K562 (cell line): ENCODE results near the gene MAPK4. TPM values are rescaled to one million over a fixed set of nuclear protein-coding genes. Genes with fewer than 3 reads are reported as not detected.
A peak's percentile ranks its signal among the peaks of the same experiment; 100 is the strongest.

Source experiments
- ATAC-seq: fragments of 200-7000 bp; cut with Tn5 transposase; 3 replicates; pipeline ENCODE4 v1.9.1; 2020; ENCODE audit warnings: moderate library complexity
- BruUV-seq: library from RNA; stranded (reverse); fragments of 400-500 nt; replicated peaks from 2 replicates; lab custom pipeline; 2021; lab: Mats Ljungman, UMichigan
- CTCF ChIA-PET: fragments of 300-600 bp; formaldehyde crosslinking; extraction: SDS; loops from one replicate; lab custom pipeline; 2021; ENCODE audit warnings: low intra/inter-chr PET ratio; lab: Yijun Ruan, JAX
- POLR2A ChIA-PET: fragments of 300-600, 350-650 bp; sonication (Branson Sonifier 250); formaldehyde crosslinking; extraction: SDS; loops from one replicate; lab custom pipeline; 2021; ENCODE audit warnings: antibody characterized with exemption, inconsistent platforms; lab: Yijun Ruan, JAX
- DNase-seq, 4 experiments: peaks; one replicate each; pipeline versions ENCODE4 v3.0.0 to v3.0.0-alpha.2; 2011 to 2018; ENCODE audit warnings: low spot score in 3 of 4, mixed read lengths in 3 of 4; ENCODE audit errors: extremely low read depth in 1 of 4
- FAIRE-seq: peaks from 2 replicates; lab custom pipeline; 2011; peaks lifted over from hg19 to GRCh38; lab: Jason Lieb, UNC
- H2AFZ ChIP-seq: 2 replicates; pipeline ENCODE4 v1.6.0; 2011; ENCODE audit warnings: low read depth, low read length, control low read depth, inconsistent platforms
- H3K27ac ChIP-seq: fragments of 200-600 bp; 3 replicates; pipeline ENCODE4 v1.8.0; 2011; ENCODE audit warnings: low read depth, mild to moderate bottlenecking, control low read depth, inconsistent platforms, low read length, moderate library complexity, mixed read lengths; ENCODE audit errors: extremely low read depth
- H3K27me3 ChIP-seq, 2 experiments: fragments of 300-600 bp in 1 of 2; 2 replicates in 1 of 2; 3 replicates in 1 of 2; pipeline versions ENCODE4 v1.6.0 to v1.8.0; 2011; ENCODE audit warnings: inconsistent platforms in 2 of 2, low read length in 2 of 2, mild to moderate bottlenecking in 1 of 2, mixed read lengths in 1 of 2, moderate library complexity in 1 of 2; ENCODE audit not compliant: control insufficient read depth in 2 of 2, insufficient read depth in 2 of 2
- H3K36me3 ChIP-seq: fragments of 300-600 bp; 3 replicates; pipeline ENCODE4 v1.8.0; 2011; ENCODE audit warnings: mild to moderate bottlenecking, low read length, inconsistent platforms; ENCODE audit not compliant: control insufficient read depth, insufficient read depth
- H3K4me1 ChIP-seq, 2 experiments: fragments of 200-600 bp in 1 of 2; replicated peaks in 1 of 2; 2 replicates in 1 of 2; 3 replicates in 1 of 2; pipeline versions ENCODE4 v1.5.1 to v1.8.0; 2011; ENCODE audit warnings: inconsistent platforms in 2 of 2, low read length in 2 of 2, mild to moderate bottlenecking in 1 of 2, mixed read lengths in 1 of 2, moderate library complexity in 1 of 2; ENCODE audit not compliant: control insufficient read depth in 2 of 2, insufficient read depth in 2 of 2
- H3K4me2 ChIP-seq: 2 replicates; pipeline ENCODE4 v1.6.1; 2011; ENCODE audit warnings: low read length, control low read depth, inconsistent platforms, mixed read lengths; ENCODE audit not compliant: insufficient read depth
- H3K4me3 ChIP-seq: fragments of 200-600 bp; sonication (generic), shearing (Covaris generic); 2 replicates; pipeline ENCODE4 v1.5.1; 2016; ENCODE audit warnings: control low read depth, inconsistent platforms
- H3K79me2 ChIP-seq: fragments of 200-600 bp; 3 replicates; pipeline ENCODE4 v1.8.0; 2011; ENCODE audit warnings: low read length, inconsistent platforms; ENCODE audit not compliant: control insufficient read depth, insufficient read depth
- H3K9ac ChIP-seq, 2 experiments: 2 replicates each; pipeline versions ENCODE4 v1.6.0 to v1.6.1; 2011; ENCODE audit warnings: low read depth in 2 of 2, low read length in 2 of 2, control low read depth in 1 of 2, inconsistent platforms in 1 of 2, mild to moderate bottlenecking in 1 of 2, mixed read lengths in 1 of 2; ENCODE audit not compliant: insufficient read depth in 1 of 2
- H3K9me1 ChIP-seq: one replicate; pipeline ENCODE4 v1.6.0; 2011; ENCODE audit warnings: inconsistent platforms, mild to moderate bottlenecking, low read length, moderate library complexity; ENCODE audit not compliant: control insufficient read depth, insufficient read depth
- H3K9me3 ChIP-seq: replicated peaks from 2 replicates; pipeline ENCODE4 v1.5.1; 2011; ENCODE audit warnings: low read depth, low read length, inconsistent platforms; ENCODE audit not compliant: control insufficient read depth, insufficient read depth
- H4K20me1 ChIP-seq: replicated peaks from 2 replicates; pipeline ENCODE4 v1.6.1; 2011; ENCODE audit warnings: low read length, inconsistent platforms, mixed read lengths; ENCODE audit not compliant: control insufficient read depth, insufficient read depth
- ATF3 ChIP-seq, 2 experiments: fragments of 450-650 bp in 1 of 2; sonication (generic) in 1 of 2; formaldehyde crosslinking in 1 of 2; IDR thresholded peaks in 1 of 2; conservative IDR thresholded peaks in 1 of 2; 2 replicates each; pipeline versions ENCODE4 v1.6.1 to v1.8.1; 2016 to 2023; ENCODE audit warnings: mild to moderate bottlenecking in 2 of 2, moderate library complexity in 2 of 2, inconsistent platforms in 1 of 2, missing genetic modification reagents in 1 of 2
- KDM2B ChIP-seq: fragments of 250-450 bp; sonication (Bioruptor Pico); IDR thresholded peaks from 2 replicates; pipeline ENCODE4 v1.8.0; 2021; ENCODE audit warnings: mild to moderate bottlenecking, moderate library complexity
- MCM3 ChIP-seq: fragments of 450-650 bp; IDR thresholded peaks from 2 replicates; pipeline ENCODE4 v1.6.1; 2016
- RHOXF2B ChIP-seq: fragments of 250-450 bp; sonication (Bioruptor Pico); conservative IDR thresholded peaks from 2 replicates; pipeline ENCODE4 v1.5.1; 2021
- U2AF1 ChIP-seq: fragments of 200-400 bp; formaldehyde crosslinking; optimal IDR thresholded peaks from 2 replicates; pipeline ENCODE3; 2017; ENCODE audit warnings: mild to moderate bottlenecking, low read depth, low read length, moderate library complexity
- ZFP30 ChIP-seq: fragments of 250-450 bp; sonication (Bioruptor Pico); IDR thresholded peaks from 2 replicates; pipeline ENCODE4 v1.8.0; 2022; ENCODE audit warnings: moderate library complexity, mild to moderate bottlenecking, inconsistent platforms, borderline replicate concordance
- WGBS: fragments of 100-300 bp; shearing (Covaris generic); methylation state at CpG from one replicate; pipeline ENCODE4 v1.1.6; 2016; ENCODE audit warnings: low coverage, mixed read lengths; ENCODE audit not compliant: insufficient coverage; ENCODE audit errors: missing lambda C conversion rate; 5-methylcytosine and 5-hydroxymethylcytosine counted together
- in situ Hi-C: fragments of 300-500 bp; cut with MboI; formaldehyde crosslinking; loops from 4 replicates; pipeline ENCODE4 v1.15.0; 2018; ENCODE audit warnings: inconsistent platforms, mixed read lengths
- intact Hi-C: fragments of 100-400 bp; cut with micrococcal nuclease; formaldehyde crosslinking; loops from 2 replicates; pipeline ENCODE4 v1.14.2; 2022
- polyA plus RNA-seq, 8 experiments: library from polyadenylated mRNA; depleted of rRNA in 4 of 8; stranded (reverse) in 5 of 8; unstranded in 3 of 8; fragments of >200 nt; fragmentation: Nextera tagmentation in 2 of 8; fragmentation: Illumina TruSeq in 1 of 8; extraction: Ambion mirVana in 2 of 8; extraction: Trizol in 1 of 8; gene quantifications; 2 replicates each; pipeline versions ENCODE4 v1.2.1 to v1.2.3, GENCODE V29; 2011 to 2014; ENCODE audit warnings: inconsistent platforms in 1 of 8, missing spikeins in 1 of 8
- total RNA-seq, 7 experiments: library from RNA; depleted of rRNA in 6 of 7; stranded (reverse); fragments of >200 nt in 6 of 7; fragmentation: Illumina TruSeq in 2 of 7; extraction: Trizol in 2 of 7; gene quantifications; 2 replicates each; pipeline versions ENCODE4 v1.2.1 to v1.2.3, GENCODE V29; 2011 to 2021; ENCODE audit warnings: low replicate concordance in 1 of 7

MAPK4 gene
- total and polyA plus RNA-seq, 9 of the 15 experiments (the other 6 are each of a cell fraction or from before 2014, with no cell fraction given): not detected

GRCh38 chr18:50715919-50716318 lies 156.0 kb downstream of the MAPK4 start:
- Histone ChIP-seq H3K9me3 (no peaks in the 10 kb centered on the region), H3K9ac (no peak overlapping the region), H3K27me3 (0 out of 5 replicates have a peak, but pooled peaks cover 0 to 8% of the 10 kb centered on the region in 2 experiments), H3K4me3 (no peak overlapping the region), H3K4me1 (no peaks in the 10 kb centered on the region), H3K9me1 (no peaks in the 10 kb centered on the region), H3K79me2 (no peaks in the 10 kb centered on the region), H2AFZ (no peak overlapping the region), H3K36me3 (no peaks in the 10 kb centered on the region), H3K27ac (no peak overlapping the region), H4K20me1 (no peaks in the 10 kb centered on the region), H3K4me2 (no peak overlapping the region)
- DNase-seq (no peak), FAIRE-seq (no peak), ATAC-seq (no peak)
- ChIA-PET CTCF (no interaction called here), POLR2A (interaction anchor here (0.6 kb wide), 1 partner anchor 20 kb away, joined by 3 read pairs; no protein-coding TSS in a partner anchor)
- 0% methylated on average over 6 of the region's 7 CpGs for WGBS
- TF ChIP-seq U2AF1 (no peak), ATF3 (IDR thresholded peaks at IDR 0.05) (peak; percentile 36), ATF3 (CRISPR knock-in tag; conservative IDR thresholded peaks at IDR 0.05) (no peak)
- in situ Hi-C loops: no loop called here
- intact Hi-C loops: loop anchor here (5.0 kb wide), 1 partner anchor 56 kb away; no protein-coding TSS in a partner anchor
- BruUV-seq: no TSS peak

- H3K36me3 ChIP-seq: no peaks in the 10 kb centered on the region
- H3K4me3 ChIP-seq: no peak overlapping the region
- no peaks in the 10 kb centered on the region for H3K79me2 ChIP-seq
- H2AFZ ChIP-seq: no peak overlapping the region
- no peaks in the 10 kb centered on the region for H3K4me1 ChIP-seq
- FAIRE-seq: no peak
- H4K20me1 ChIP-seq: no peaks in the 10 kb centered on the region
- WGBS: 6% methylated on average over 3 of the region's 4 CpGs
- H3K9me1 ChIP-seq: no peaks in the 10 kb centered on the region
- 0 out of 5 replicates have a peak, but pooled peaks cover 0 to 4% of the 10 kb centered on the region in 2 experiments for H3K27me3 ChIP-seq
- POLR2A ChIA-PET: no interaction called here
- no peak overlapping the region for H3K4me2 ChIP-seq
- CTCF ChIA-PET: no interaction called here
- no peak for DNase-seq
- H3K9ac ChIP-seq: no peak overlapping the region
- H3K27ac ChIP-seq: no peak overlapping the region
- ATAC-seq: no peak
- H3K9me3 ChIP-seq: no peaks in the 10 kb centered on the region
- intact Hi-C loops (loop anchor here (5.0 kb wide), 1 partner anchor 55 kb away; no protein-coding TSS in a partner anchor), in situ Hi-C loops (no loop called here)
- BruUV-seq: no TSS peak
- TF ChIP-seq RHOXF2B (CRISPR knock-in tag) (no peak), KDM2B (no peak), ZFP30 (CRISPR knock-in tag) (no peak), MCM3 (no peak)
These were observed 157.0 kb downstream of the MAPK4 start for GRCh38 chr18:50716902-50717301.
